ENCODE results near the gene MRPL44.
A peak's percentile ranks its signal among the peaks of the same experiment; 100 is the strongest.

MRPL44 gene

GRCh38 chr2:223970343-223971128 is 13.3 kb downstream of the MRPL44 start:
- no peaks in the 10 kb centered on the region for H3K9me3 ChIP-seq
- no peak overlapping the region for H3K4me3 ChIP-seq (ENCODE audit: low read depth in 1 of 2, low read length in 1 of 2)
- peak; percentile 85 for TF ChIP-seq CTCF (IDR thresholded peaks at IDR 0.05)
- peaks cover 0 to 2% of the 10 kb centered on the region in 2 experiments for H3K4me1 ChIP-seq (ENCODE audit: control insufficient read depth in 1 of 2, insufficient read depth in 1 of 2, low read depth in 1 of 2, low read length in 1 of 2)
- no peak overlapping the region for H3K27ac ChIP-seq
- H3K27me3 ChIP-seq, result no peaks in the 10 kb centered on the region
- peaks cover 32% of the 10 kb centered on the region for H3K36me3 ChIP-seq

- TF ChIP-seq CTCF (IDR thresholded peaks at IDR 0.05), result no peak
- no peak overlapping the region for H3K27ac ChIP-seq
These were observed 14.5 kb downstream of the MRPL44 start for GRCh38 chr2:223971731-223972130.

GRCh38 chr2:223972656-223973102 is 15.4 kb downstream of the MRPL44 start:
- TF ChIP-seq CTCF (IDR thresholded peaks at IDR 0.05), result no peak
- H3K9me3 ChIP-seq, result no peaks in the 10 kb centered on the region
- H3K36me3 ChIP-seq, result peaks cover 13% of the 10 kb centered on the region
- peaks cover 0 to 2% of the 10 kb centered on the region in 2 experiments for H3K4me1 ChIP-seq (ENCODE audit: control insufficient read depth in 1 of 2, insufficient read depth in 1 of 2, low read depth in 1 of 2, low read length in 1 of 2)
- H3K4me3 ChIP-seq (ENCODE audit: low read depth in 1 of 2, low read length in 1 of 2), result no peak overlapping the region
- H3K27ac ChIP-seq, result no peak overlapping the region
- no peaks in the 10 kb centered on the region for H3K27me3 ChIP-seq

More at GRCh38 chr2:223971731-223972130, 14.5 kb downstream of the MRPL44 start:
- H3K9me3 ChIP-seq, result no peaks in the 10 kb centered on the region
- no peaks in the 10 kb centered on the region for H3K27me3 ChIP-seq
- no peak overlapping the region for H3K4me3 ChIP-seq (ENCODE audit: low read depth in 1 of 2, low read length in 1 of 2)
- H3K36me3 ChIP-seq, result peaks cover 23% of the 10 kb centered on the region
- peaks cover 0 to 2% of the 10 kb centered on the region in 2 experiments for H3K4me1 ChIP-seq (ENCODE audit: control insufficient read depth in 1 of 2, insufficient read depth in 1 of 2, low read depth in 1 of 2, low read length in 1 of 2)

GRCh38 chr2:223973606-223974005 is 16.3 kb downstream of the MRPL44 start:
- H3K4me3 ChIP-seq (ENCODE audit: low read depth in 1 of 2, low read length in 1 of 2), result no peak overlapping the region
- TF ChIP-seq CTCF (IDR thresholded peaks at IDR 0.05), result no peak
- H3K36me3 ChIP-seq, result peaks cover 4% of the 10 kb centered on the region
- peaks cover 2 to 4% of the 10 kb centered on the region in 2 experiments for H3K4me1 ChIP-seq (ENCODE audit: control insufficient read depth in 1 of 2, insufficient read depth in 1 of 2, low read depth in 1 of 2, low read length in 1 of 2)
- no peaks in the 10 kb centered on the region for H3K9me3 ChIP-seq
- no peaks in the 10 kb centered on the region for H3K27me3 ChIP-seq
- H3K27ac ChIP-seq, result no peak overlapping the region

- H3K4me3 ChIP-seq (ENCODE audit: low read depth in 1 of 2, low read length in 1 of 2), result no peak overlapping the region
- H3K27me3 ChIP-seq, result no peaks in the 10 kb centered on the region
- no peak for TF ChIP-seq CTCF (IDR thresholded peaks at IDR 0.05)
- no peaks in the 10 kb centered on the region for H3K9me3 ChIP-seq
- H3K4me1 ChIP-seq (ENCODE audit: control insufficient read depth in 1 of 2, insufficient read depth in 1 of 2, low read depth in 1 of 2, low read length in 1 of 2), result peaks cover 0 to 4% of the 10 kb centered on the region in 2 experiments
- no peaks in the 10 kb centered on the region for H3K36me3 ChIP-seq
- H3K27ac ChIP-seq, result no peak overlapping the region
These were observed 19.5 kb downstream of the MRPL44 start for GRCh38 chr2:223976635-223977226.
